H1 (cell line): ENCODE measurements around the gene COASY. TPM values are rescaled to one million over a fixed set of nuclear protein-coding genes. Genes with fewer than 3 reads are reported as not detected.

Experiments
- CTCF ChIA-PET: fragments of 300-600 bp; sonication (Branson Sonifier 250); formaldehyde crosslinking; loops from one replicate; lab custom pipeline; 2021; ENCODE audit not compliant: partially characterized antibody; lab: Charles Lee
- POLR2A ChIA-PET: fragments of 300-600 bp; sonication (Branson Sonifier 250); formaldehyde crosslinking; loops from one replicate; lab custom pipeline; 2021; ENCODE audit warnings: inconsistent platforms; ENCODE audit not compliant: partially characterized antibody; lab: Charles Lee
- DNase-seq, 2 experiments: peaks; one replicate each; pipeline versions ENCODE4 v3.0.0 to v3.0.0-alpha.2; 2010 to 2022; ENCODE audit warnings: low spot score in 2 of 2, low read depth in 1 of 2, mixed read lengths in 1 of 2
- FAIRE-seq: peaks from 2 replicates; lab custom pipeline; 2011; peaks lifted over from hg19 to GRCh38; lab: Jason Lieb, UNC
- H2AFZ ChIP-seq: 2 replicates; pipeline ENCODE4 v1.8.1; 2012; ENCODE audit warnings: low read length, inconsistent platforms
- H2AK5ac ChIP-seq: 2 replicates; pipeline ENCODE4 v1.6.1; 2013; ENCODE audit warnings: low read depth, low read length
- H2BK120ac ChIP-seq: replicated peaks from 2 replicates; pipeline ENCODE3; 2013; ENCODE audit warnings: low read depth, low read length, inconsistent platforms
- H2BK12ac ChIP-seq: 2 replicates; pipeline ENCODE4 v1.6.1; 2013; ENCODE audit warnings: low read depth, low read length
- H2BK15ac ChIP-seq: 2 replicates; pipeline ENCODE4 v1.6.1; 2013; ENCODE audit warnings: low read length
- H2BK20ac ChIP-seq: 2 replicates; pipeline ENCODE4 v1.6.1; 2013; ENCODE audit warnings: low read length
- H2BK5ac ChIP-seq: 2 replicates; pipeline ENCODE4 v1.6.1; 2013; ENCODE audit warnings: low read depth, low read length
- H3K14ac ChIP-seq: 2 replicates; pipeline ENCODE4 v1.6.1; 2013; ENCODE audit warnings: inconsistent platforms; ENCODE audit not compliant: insufficient read length
- H3K18ac ChIP-seq: 2 replicates; pipeline ENCODE4 v1.6.1; 2013; ENCODE audit warnings: low read length; ENCODE audit errors: extremely low read depth
- H3K23ac ChIP-seq: 2 replicates; pipeline ENCODE4 v1.6.1; 2013; ENCODE audit warnings: inconsistent platforms; ENCODE audit not compliant: insufficient read length
- H3K23me2 ChIP-seq: 2 replicates; pipeline ENCODE4 v1.6.1; 2013; ENCODE audit warnings: low read depth, low read length
- H3K27ac ChIP-seq: 2 replicates; pipeline ENCODE4 v1.6.1; 2011; ENCODE audit warnings: low read depth, low read length, inconsistent platforms
- H3K27me3 ChIP-seq, 4 experiments: replicated peaks in 1 of 4; 1 replicate in 1 of 4; 2 replicates in 3 of 4; pipeline versions ENCODE4 v1.6.1 to v1.8.1; 2011 to 2013; ENCODE audit warnings: low read length in 3 of 4, mild to moderate bottlenecking in 3 of 4, inconsistent platforms in 2 of 4, mixed read lengths in 2 of 4, moderate library complexity in 1 of 4; ENCODE audit not compliant: control insufficient read depth in 3 of 4, insufficient read depth in 3 of 4; ENCODE audit errors: extremely low read depth in 1 of 4
- H3K36me3 ChIP-seq, 4 experiments: 2 replicates each; pipeline versions ENCODE4 v1.6.1 to v1.8.1; 2011 to 2013; ENCODE audit warnings: mild to moderate bottlenecking in 4 of 4, low read length in 3 of 4, moderate library complexity in 2 of 4, control low read depth in 1 of 4, inconsistent platforms in 1 of 4; ENCODE audit not compliant: insufficient read depth in 4 of 4, control insufficient read depth in 2 of 4
- H3K4ac ChIP-seq: replicated peaks from 2 replicates; pipeline ENCODE3; 2013; ENCODE audit warnings: low read length, low read depth, mixed read lengths, inconsistent platforms; ENCODE audit not compliant: insufficient read length
- H3K4me1 ChIP-seq, 4 experiments: replicated peaks in 1 of 4; 1 replicate in 1 of 4; 2 replicates in 3 of 4; pipeline versions ENCODE4 v1.6.1 to v1.8.1; 2011 to 2013; ENCODE audit warnings: low read length in 3 of 4, inconsistent platforms in 2 of 4, mixed read lengths in 1 of 4; ENCODE audit not compliant: insufficient read depth in 4 of 4, control insufficient read depth in 3 of 4
- H3K4me2 ChIP-seq, 2 experiments: 2 replicates each; pipeline versions ENCODE4 v1.6.1 to v1.8.1; 2011 to 2013; ENCODE audit warnings: low read depth in 2 of 2, low read length in 2 of 2, control low read depth in 1 of 2, inconsistent platforms in 1 of 2, mild to moderate bottlenecking in 1 of 2; ENCODE audit not compliant: insufficient read depth in 1 of 2
- H3K4me3 ChIP-seq, 4 experiments: fragments of 200-600, 300-600 bp in 1 of 4; sonication (generic), shearing (Covaris generic), sonication (Bioruptor Twin) in 1 of 4; 2 replicates each; pipeline versions ENCODE4 v1.5.1 to v1.8.1; 2011 to 2016; ENCODE audit warnings: low read length in 4 of 4, low read depth in 3 of 4, control low read depth in 2 of 4, inconsistent platforms in 2 of 4, mild to moderate bottlenecking in 2 of 4, mixed read lengths in 1 of 4, moderate library complexity in 1 of 4; ENCODE audit not compliant: insufficient read depth in 2 of 4; ENCODE audit errors: extremely low read depth in 1 of 4
- H3K56ac ChIP-seq: replicated peaks from 2 replicates; pipeline ENCODE3; 2013; ENCODE audit warnings: low read depth, mild to moderate bottlenecking, mixed read lengths, low read length, inconsistent platforms; ENCODE audit not compliant: insufficient read length
- H3K79me1 ChIP-seq: 2 replicates; pipeline ENCODE4 v1.6.1; 2013; ENCODE audit warnings: low read depth, low read length, control low read depth
- H3K79me2 ChIP-seq, 2 experiments: 2 replicates each; pipeline versions ENCODE4 v1.6.1 to v1.8.1; 2012 to 2013; ENCODE audit warnings: low read length in 2 of 2, mild to moderate bottlenecking in 2 of 2, inconsistent platforms in 1 of 2; ENCODE audit not compliant: insufficient read depth in 2 of 2, control insufficient read depth in 1 of 2
- H3K9ac ChIP-seq, 4 experiments: replicated peaks in 1 of 4; 1 replicate in 1 of 4; 2 replicates in 3 of 4; pipeline versions ENCODE4 v1.6.1 to v1.8.1; 2011 to 2013; ENCODE audit warnings: low read depth in 3 of 4, low read length in 3 of 4, control low read depth in 2 of 4, mild to moderate bottlenecking in 2 of 4, moderate library complexity in 2 of 4, inconsistent platforms in 1 of 4; ENCODE audit errors: extremely low read depth in 1 of 4
- H3K9me3 ChIP-seq, 2 experiments: 2 replicates each; pipeline versions ENCODE4 v1.6.1 to v1.8.1; 2012 to 2013; ENCODE audit warnings: mild to moderate bottlenecking in 2 of 2, moderate library complexity in 2 of 2, control low read depth in 1 of 2, inconsistent platforms in 1 of 2, low read depth in 1 of 2, low read length in 1 of 2, mixed read lengths in 1 of 2; ENCODE audit not compliant: insufficient read depth in 2 of 2
- H4K20me1 ChIP-seq, 2 experiments: replicated peaks in 1 of 2; 2 replicates each; pipeline versions ENCODE3 to v1.8.1; 2011 to 2013; ENCODE audit warnings: inconsistent platforms in 2 of 2, low read length in 2 of 2, mild to moderate bottlenecking in 1 of 2; ENCODE audit not compliant: insufficient read depth in 2 of 2, control insufficient read depth in 1 of 2
- H4K5ac ChIP-seq: 2 replicates; pipeline ENCODE4 v1.6.1; 2013; ENCODE audit warnings: low read length, low read depth, mixed read lengths, inconsistent platforms; ENCODE audit not compliant: insufficient read length
- H4K8ac ChIP-seq: 2 replicates; pipeline ENCODE4 v1.8.0; 2013; ENCODE audit warnings: mild to moderate bottlenecking, moderate library complexity, low read length, inconsistent platforms; ENCODE audit not compliant: insufficient read depth; ENCODE audit errors: extremely low read depth
- H4K91ac ChIP-seq: replicated peaks from 2 replicates; pipeline ENCODE3; 2013; ENCODE audit warnings: low read length, mixed read lengths, inconsistent platforms; ENCODE audit not compliant: insufficient read length
- BACH1 ChIP-seq: IDR thresholded peaks from 2 replicates; pipeline ENCODE4 v1.6.1; 2012; ENCODE audit warnings: low read length, improper control_type of control experiment
- CBX5 ChIP-seq: fragments of 300-800, 300-1000 bp; sonication (generic); IDR thresholded peaks from 2 replicates; pipeline ENCODE4 v1.7.1; 2016; ENCODE audit warnings: antibody characterized with exemption, low read length, low read depth
- GABPA ChIP-seq: IDR thresholded peaks from 2 replicates; pipeline ENCODE4 v1.6.1; 2011; ENCODE audit warnings: mild to moderate bottlenecking, low read length, moderate library complexity, borderline replicate concordance; ENCODE audit not compliant: insufficient read depth
- PHF8 ChIP-seq: fragments of 200-600 bp; sonication (generic); conservative IDR thresholded peaks from 2 replicates; pipeline ENCODE4 v1.7.1; 2012; ENCODE audit warnings: low read depth, mild to moderate bottlenecking, inconsistent platforms, low read length, moderate library complexity
- POU5F1 ChIP-seq: IDR thresholded peaks from 2 replicates; pipeline ENCODE4 v1.6.1; 2011; ENCODE audit warnings: low read depth, mild to moderate bottlenecking, low read length, moderate library complexity
- SIRT6 ChIP-seq: IDR thresholded peaks from one replicate; pipeline ENCODE4 v1.7.1; 2012; ENCODE audit warnings: low read length, inconsistent platforms
- SIX5 ChIP-seq: IDR thresholded peaks from 2 replicates; pipeline ENCODE4 v1.6.1; 2011; ENCODE audit warnings: mild to moderate bottlenecking, low read depth, low read length
- SP2 ChIP-seq: IDR thresholded peaks from 2 replicates; pipeline ENCODE4 v1.6.1; 2012; ENCODE audit warnings: mild to moderate bottlenecking, low read length, inconsistent platforms
- TEAD4 ChIP-seq: IDR thresholded peaks from 2 replicates; pipeline ENCODE4 v1.6.1; 2012; ENCODE audit warnings: low read depth, low read length, inconsistent platforms, mixed read lengths
- WGBS, 2 experiments: shearing (Covaris generic) in 1 of 2; methylation state at CpG; one replicate each; pipeline versions ENCODE4 v1.1.6 to v1.1.7; 2013 to 2015; ENCODE audit warnings: low lambda C conversion rate in 2 of 2, mixed read lengths in 2 of 2, inconsistent platforms in 1 of 2, low coverage in 1 of 2, missing lambda C conversion rate in 1 of 2; ENCODE audit not compliant: insufficient replicate concordance in 2 of 2, insufficient coverage in 1 of 2, insufficient read length in 1 of 2; ENCODE audit errors: extremely low coverage in 1 of 2, missing lambda C conversion rate in 1 of 2; 5-methylcytosine and 5-hydroxymethylcytosine counted together
- polyA plus RNA-seq, 7 experiments: library from polyadenylated mRNA; depleted of rRNA in 3 of 7; stranded (reverse) in 5 of 7; unstranded in 2 of 7; fragments of >200 nt in 5 of 7; fragments of 200-250 nt in 2 of 7; gene quantifications; 1 replicate in 5 of 7; 2 replicates in 1 of 7; 4 replicates in 1 of 7; pipeline versions ENCODE4 v1.2.1 to v1.2.3, GENCODE V29; 2011 to 2013; ENCODE audit warnings: missing spikeins in 2 of 7, mixed read lengths in 2 of 7
- total RNA-seq: library from RNA; stranded (reverse); fragmentation: NEBNext Ultra II Directional; extraction: Animal tissue kit (Norgen Biotek cat#: 25700); gene quantifications from 2 replicates; pipeline ENCODE4 v1.2.1, GENCODE V29; 2021
- TF ChIP-seq, protein P1 (sequence below), 3 experiments: IDR thresholded peaks; 1 replicate in 2 of 3; 2 replicates in 1 of 3; pipeline versions ENCODE4 v1.5.1 to v1.6.1; 2011; ENCODE audit warnings: low read length in 3 of 3, mild to moderate bottlenecking in 3 of 3, inconsistent platforms in 2 of 3, low read depth in 1 of 3, moderate library complexity in 1 of 3; ENCODE audit not compliant: insufficient read depth in 1 of 3; ENCODE audit errors: control extremely low read depth in 1 of 3

The COASY gene
- total and polyA plus RNA-seq, 2 of the 8 experiments (the other 6 are each of a cell fraction or from before 2014, with no cell fraction given), result 64.5 to 100 TPM

- Histone ChIP-seq H2AFZ (no peak overlapping the region), H3K23me2 (peaks cover 18% of the 10 kb centered on the region), H3K23ac (no peak overlapping the region), H3K27me3 (no peaks in the 10 kb centered on the region), H3K56ac (no peak overlapping the region), H4K5ac (no peak overlapping the region), H3K9me3 (no peaks in the 10 kb centered on the region), H3K9ac (no peak overlapping the region), H2BK5ac (no peak overlapping the region), H2BK15ac (no peak overlapping the region), H2AK5ac (no peak overlapping the region), H2BK20ac (no peak overlapping the region), H3K4me3 (no peak overlapping the region), H4K91ac (no peak overlapping the region), H3K36me3 (peaks cover 5 to 19% (median 15%) of the 10 kb centered on the region in 4 experiments), H2BK12ac (no peak overlapping the region), H3K79me1 (peaks cover 17% of the 10 kb centered on the region), H4K8ac (no peak overlapping the region), H3K14ac (no peak overlapping the region), H3K4me1 (peaks cover 0 to 21% (median 9%) of the 10 kb centered on the region in 4 experiments; a peak in 5 of 7 replicates), H3K4ac (no peak overlapping the region), H3K27ac (no peak overlapping the region), H3K18ac (no peak overlapping the region), H4K20me1 (peaks cover 0 to 1% of the 10 kb centered on the region in 2 experiments), H2BK120ac (no peak overlapping the region), H3K79me2 (peaks cover 9 to 22% of the 10 kb centered on the region in 2 experiments; a peak in 3 of 4 replicates), H3K4me2 (peak overlapping the region in 1 of 2 experiments; percentile 88; a peak in 1 of 4 replicates)
- no peak for DNase-seq
- no peak for FAIRE-seq
- 80% methylated on average over 8 of the region's 9 CpGs; no CpG with 5 or more reads in 1 of the 2 experiments for WGBS, 2 experiments
- POLR2A ChIA-PET, result interaction anchor here (1.1 to 8.1 kb wide), 2 partner anchors 12 to 19 kb away, joined by 3 to 74 read pairs; partner anchors contain the start of gene PSMC3IP
- CTCF ChIA-PET, result interaction anchor here (1.0 to 2.6 kb wide), 5 partner anchors 10 to 746 kb away, joined by 3 to 15 read pairs (median 4); partner anchors contain the start of gene HSD17B1
- no peak for TF ChIP-seq SP2
- TF ChIP-seq GABPA, result no peak
- TF ChIP-seq TEAD4, result no peak
- no peak for TF ChIP-seq CBX5
- TF ChIP-seq SIX5, result no peak
- no peak for TF ChIP-seq POU5F1
- TF ChIP-seq, protein P1, sequence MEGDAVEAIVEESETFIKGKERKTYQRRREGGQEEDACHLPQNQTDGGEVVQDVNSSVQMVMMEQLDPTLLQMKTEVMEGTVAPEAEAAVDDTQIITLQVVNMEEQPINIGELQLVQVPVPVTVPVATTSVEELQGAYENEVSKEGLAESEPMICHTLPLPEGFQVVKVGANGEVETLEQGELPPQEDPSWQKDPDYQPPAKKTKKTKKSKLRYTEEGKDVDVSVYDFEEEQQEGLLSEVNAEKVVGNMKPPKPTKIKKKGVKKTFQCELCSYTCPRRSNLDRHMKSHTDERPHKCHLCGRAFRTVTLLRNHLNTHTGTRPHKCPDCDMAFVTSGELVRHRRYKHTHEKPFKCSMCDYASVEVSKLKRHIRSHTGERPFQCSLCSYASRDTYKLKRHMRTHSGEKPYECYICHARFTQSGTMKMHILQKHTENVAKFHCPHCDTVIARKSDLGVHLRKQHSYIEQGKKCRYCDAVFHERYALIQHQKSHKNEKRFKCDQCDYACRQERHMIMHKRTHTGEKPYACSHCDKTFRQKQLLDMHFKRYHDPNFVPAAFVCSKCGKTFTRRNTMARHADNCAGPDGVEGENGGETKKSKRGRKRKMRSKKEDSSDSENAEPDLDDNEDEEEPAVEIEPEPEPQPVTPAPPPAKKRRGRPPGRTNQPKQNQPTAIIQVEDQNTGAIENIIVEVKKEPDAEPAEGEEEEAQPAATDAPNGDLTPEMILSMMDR (IDR thresholded peaks at IDR 0.05; ENCODE audit: control extremely low read depth in 1 of 3, insufficient read depth in 1 of 3, low read depth in 1 of 3, low read length in 3 of 3), result no peak
- no peak for TF ChIP-seq SIRT6
- TF ChIP-seq PHF8, result no peak
- no peak for TF ChIP-seq BACH1
These were observed 2.0 kb downstream of the COASY start for GRCh38 chr17:42563950-42564349.
